GM21737 (cell line): ENCODE data around the gene RALGPS2.
"Not testable (repeated sequence)": the region's sequence is repeated elsewhere in the genome, so short reads cannot be mapped to it uniquely, and the experiment has no call there.

Source experiments
- ATAC-seq: cut with Tn5 transposase; IDR thresholded peaks from one replicate; pipeline ENCODE4 v1.9.1; 2021; ENCODE audit warnings: mild to moderate bottlenecking, moderate library complexity; ENCODE audit not compliant: unreplicated experiment

Gene RALGPS2

DNA sequence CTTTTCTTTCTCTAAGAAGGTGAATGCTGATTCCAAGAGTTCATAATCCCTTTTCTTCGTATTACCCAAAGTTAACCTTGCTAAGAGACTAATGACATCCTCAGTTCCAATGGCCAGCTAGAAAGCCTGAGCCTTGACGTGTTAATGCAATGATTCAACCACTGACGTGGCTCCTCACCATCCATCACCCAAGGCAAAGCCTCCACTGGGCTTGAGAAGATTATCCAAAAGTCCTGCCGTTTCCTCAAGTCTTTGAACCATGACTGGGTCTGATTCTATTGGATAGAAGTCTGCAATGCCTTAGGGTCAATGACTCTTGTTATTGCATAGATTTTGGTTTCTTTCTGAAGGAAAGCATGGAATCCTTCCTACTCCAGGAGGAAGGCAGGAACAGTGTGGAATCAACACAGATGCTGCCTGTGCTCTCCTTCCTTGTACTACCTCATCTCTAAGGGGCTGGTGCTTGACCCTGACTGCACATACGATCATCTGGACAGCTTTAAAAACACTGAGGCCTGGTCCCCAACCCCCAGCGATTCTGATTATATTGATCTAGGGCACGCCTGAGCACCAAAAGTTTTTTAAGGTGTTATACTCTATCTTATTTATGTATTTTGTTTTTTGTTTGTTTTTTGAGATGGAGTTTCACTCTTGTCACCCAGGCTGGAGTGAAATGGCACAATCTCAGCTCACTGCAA, 215.2 kb downstream of the RALGPS2 start:
- ATAC-seq: no peak

DNA sequence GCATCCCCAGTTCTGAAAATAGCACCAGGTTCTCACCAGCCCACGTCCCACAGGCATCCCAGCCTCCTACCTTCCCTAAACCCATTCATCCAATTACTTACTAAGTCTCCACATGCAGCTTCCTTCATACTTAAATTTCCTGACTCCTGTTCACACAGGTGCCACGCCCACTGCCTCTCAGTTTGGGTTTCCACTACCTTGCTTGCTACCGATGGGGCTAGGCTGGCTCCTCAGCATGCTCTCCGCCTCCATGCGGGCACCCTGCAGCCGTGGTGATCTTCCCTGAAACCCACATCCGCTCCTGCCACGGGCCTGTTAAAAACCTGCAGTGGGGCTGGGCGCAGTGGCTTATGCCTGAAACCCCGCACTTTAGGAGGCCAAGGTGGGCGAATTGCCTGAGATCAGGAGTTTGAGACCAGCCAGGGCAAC, 216.2 kb downstream of the RALGPS2 start:
- ATAC-seq: no peak

DNA sequence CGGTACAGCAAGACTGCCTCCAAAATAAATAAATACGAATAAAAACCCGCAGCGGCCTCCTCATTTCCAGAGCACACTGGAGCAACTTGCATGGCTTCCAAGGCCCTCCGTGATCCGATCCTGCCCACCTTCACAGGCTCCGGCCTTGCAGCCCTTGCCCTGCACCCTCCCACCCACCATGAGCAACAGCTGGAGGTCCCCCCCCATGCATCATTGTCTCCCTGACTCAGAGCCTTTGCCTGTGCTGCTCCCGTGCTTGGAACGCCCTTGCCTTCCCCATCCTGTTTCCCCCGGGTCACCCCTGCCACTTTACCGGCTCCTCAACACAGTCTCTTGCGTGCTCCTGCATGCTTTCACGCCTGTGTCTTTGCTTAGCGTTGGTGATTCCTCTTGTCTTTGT, 216.8 kb downstream of the RALGPS2 start:
- ATAC-seq: no peak

DNA sequence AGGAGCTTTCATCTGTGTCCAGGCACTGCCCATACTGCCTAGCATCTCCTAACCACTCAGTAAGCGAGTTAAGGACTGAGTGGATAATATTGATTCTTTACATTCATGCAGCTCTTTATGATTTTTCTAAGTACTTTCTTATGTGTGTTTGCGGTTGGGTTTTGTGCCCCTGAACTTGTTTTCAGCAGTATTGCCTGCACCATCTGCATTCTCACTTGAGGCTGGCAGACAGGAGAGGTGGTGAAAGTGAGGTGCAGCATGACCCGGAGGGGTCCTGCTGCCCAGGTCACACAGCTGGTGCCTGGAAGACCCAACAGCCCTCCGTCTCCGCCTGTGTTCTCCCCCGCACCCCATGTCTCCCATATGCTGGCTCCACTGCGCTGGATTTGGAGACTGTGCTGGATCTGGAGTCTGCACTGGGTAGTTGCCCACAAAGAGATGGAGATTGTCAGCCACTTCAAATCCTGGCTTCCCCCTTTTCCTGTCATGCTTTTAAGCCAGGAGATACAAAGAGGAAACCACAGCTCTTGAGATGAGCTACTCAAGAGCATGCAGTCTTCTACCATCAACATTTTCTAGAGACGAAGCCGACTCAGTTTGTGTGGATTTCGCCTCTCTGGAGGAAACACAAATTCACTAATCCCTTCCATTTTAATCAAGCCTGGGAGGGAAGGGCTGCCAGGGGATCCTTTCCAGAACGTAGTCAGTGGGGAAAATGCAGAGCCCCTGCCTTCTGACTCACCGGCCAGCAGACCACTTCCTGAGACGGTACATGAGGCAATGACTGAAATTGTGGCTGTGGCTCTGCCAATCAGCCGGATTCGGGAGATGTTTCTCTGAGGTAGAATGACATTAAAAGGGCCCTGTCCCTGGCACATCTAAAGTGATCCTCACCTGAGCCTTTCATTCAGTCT, 217.5 kb downstream of the RALGPS2 start:
- no peak for ATAC-seq

DNA sequence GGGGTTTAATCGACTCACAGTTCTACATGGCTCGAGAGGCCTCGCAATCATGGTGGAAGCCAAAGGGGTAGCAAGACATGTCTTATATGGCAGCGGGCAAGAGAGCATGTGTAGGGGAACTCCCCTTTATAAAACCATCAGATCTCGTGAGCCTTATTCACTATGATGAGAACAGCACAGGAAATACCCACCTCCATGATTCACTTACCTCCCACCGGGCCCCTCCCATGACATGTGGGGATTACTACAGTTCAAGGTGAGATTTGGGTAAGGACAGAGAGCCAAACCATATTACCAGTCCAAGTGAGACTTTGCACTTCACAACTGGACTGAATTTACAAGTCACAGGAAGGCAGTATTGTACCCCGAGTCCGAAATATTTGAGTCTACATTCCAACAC, 219.7 kb downstream of the RALGPS2 start:
- ATAC-seq: no peak

DNA sequence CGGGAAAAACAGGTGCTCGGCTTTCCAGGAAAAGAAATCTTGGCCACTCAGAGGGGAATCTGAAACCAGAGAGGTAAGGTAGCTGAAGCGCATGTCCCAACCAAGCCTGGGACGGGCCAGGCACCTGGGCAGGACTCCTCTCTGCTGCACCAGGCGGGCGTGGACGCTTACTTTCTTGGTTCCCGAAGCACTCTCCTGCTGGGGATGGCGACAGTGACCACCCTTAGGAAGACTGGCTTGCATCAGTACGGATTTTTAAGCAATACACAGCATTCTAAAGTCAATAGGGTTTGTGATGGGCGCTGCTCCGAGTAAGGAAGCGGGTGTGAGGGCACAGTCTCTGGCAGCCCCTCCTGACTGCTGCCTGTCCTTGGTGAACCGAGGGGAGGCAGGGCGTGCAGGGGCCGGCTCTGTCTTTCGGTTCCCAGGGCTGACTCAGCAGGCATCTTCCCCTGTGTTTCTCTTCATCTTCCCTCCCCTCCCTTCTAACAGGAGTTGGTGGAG, 220.8 kb downstream of the RALGPS2 start:
- ATAC-seq: no peak

DNA sequence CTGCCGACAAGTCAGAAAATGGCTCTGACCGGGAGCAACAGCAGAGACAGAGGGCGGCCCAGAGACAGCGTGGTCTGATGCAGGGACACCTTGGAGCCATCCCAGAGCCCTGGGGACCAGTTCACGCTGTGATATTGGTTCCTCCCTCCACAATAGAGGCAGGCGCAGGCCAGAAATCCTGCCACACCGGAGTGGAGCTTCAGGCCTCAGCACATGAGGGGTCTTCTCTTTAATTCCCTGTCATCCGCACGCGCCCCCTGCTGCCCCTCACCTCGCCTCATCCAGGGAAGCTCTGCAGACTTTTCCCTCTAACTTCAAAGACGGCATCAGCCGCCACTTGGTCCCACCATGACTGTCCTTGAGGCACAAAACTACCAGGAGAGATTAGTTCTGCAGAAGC, 221.4 kb downstream of the RALGPS2 start:
- ATAC-seq: no peak

DNA sequence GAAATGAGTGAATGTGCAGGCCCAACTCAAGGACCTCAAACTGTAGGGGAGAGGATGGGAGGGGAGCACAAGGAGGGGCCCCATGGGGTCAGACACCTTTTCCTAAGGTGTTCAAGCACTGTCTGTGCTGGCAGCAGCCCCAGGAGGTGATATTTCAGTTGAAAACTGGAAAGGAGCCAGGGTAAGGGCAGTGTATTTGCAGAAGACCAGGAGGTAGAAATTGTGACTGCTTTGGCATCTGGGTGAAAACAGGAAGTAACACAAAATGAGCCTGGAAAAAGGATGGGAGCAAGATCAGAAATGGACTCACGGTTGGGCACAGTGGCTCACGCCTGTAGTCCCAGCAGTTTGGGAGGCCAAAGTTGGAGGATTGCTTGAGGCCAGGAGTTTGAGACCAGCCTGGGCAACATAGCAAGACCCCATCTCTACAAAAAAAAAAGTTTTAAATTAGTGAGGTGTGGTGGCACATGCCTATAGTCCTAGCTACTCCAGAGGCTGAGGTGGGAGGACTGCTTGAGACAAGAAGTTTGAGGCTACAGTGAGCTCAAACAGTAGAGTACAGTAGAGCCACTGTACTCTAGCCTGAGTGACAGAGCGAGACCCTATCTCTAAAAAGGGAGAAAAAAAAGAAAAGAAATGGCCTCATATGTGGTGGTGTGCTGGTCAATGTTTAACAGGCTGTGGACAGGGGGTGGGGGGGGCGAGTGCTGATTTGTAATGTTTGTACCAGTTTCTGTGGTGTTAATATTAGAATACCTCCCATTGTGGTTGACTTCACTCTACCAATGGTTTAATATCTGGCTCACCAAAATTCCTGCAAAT, 222.0 kb downstream of the RALGPS2 start:
- no peak for ATAC-seq

DNA sequence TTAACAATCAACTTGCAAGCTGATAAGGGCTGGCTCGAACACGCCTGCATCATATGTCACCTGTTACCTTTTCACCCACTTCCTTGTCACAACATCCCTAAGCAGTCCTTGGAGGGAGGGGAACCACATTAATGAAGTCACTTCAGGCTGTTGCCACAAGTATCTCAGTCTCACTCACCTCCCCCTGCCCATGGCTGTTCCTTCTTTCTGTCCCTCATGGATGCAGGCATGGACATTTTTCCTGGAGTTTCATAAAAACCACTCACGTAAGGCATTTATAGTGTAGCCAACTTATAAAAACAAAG, 222.6 kb downstream of the RALGPS2 start:
- no peak for ATAC-seq

DNA sequence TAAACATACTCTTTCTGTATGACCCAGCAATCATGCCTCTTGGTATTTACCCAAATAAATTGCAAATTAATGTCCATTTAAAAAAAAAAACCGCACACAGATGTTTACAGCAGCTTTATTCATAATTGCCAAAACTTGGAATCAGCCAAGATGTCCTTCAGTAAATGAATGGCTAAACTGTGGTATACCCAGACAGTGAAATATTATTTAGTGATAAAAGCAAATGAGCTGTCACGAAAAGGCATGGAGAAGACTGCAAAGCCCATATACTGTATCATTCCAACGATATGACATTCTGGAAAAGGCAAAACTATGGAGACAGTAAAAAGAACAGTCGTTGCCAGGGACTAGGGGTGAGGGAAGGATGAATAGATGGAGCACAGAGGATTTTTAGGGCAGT, 223.6 kb downstream of the RALGPS2 start:
- no peak for ATAC-seq

DNA sequence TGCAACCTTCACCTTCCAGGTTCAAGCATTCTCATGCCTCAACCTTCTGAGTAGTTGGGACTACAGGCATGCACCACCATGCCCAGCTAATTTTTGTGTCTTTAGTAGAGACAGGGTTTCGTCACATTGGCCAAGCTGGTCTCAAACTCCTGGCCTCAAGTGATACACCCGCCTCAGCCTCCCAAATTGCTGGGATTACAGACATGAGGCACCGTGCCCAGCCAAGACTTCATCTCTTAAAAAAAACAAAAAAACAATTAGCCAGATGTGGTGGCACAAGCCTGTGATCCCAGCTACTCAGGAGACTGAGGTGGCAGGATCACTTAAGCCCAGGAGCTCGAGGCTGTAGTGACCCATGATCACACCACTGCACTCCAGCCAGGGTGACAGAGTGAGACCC, 224.8 kb downstream of the RALGPS2 start:
- not testable (repeated sequence) for ATAC-seq

DNA sequence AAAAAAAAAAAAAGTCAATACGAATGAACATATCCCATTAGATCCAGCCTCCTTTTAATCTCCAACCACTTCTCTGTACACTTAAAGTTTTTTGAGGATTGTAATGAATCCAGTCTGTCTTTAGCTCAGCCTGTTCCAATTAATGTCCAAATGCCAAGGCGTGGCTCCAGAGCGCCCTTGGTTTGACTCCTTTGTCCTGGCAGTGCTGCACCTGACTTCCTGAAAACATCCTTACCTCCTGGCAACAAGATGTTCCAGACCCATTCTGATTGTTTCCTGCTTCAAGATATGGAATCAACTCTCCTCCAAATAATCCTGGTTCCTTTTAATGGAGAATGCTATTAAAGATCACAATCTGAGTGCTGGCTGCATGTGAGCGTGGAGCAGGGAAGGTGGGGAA, 226.6 kb downstream of the RALGPS2 start:
- no peak for ATAC-seq

DNA sequence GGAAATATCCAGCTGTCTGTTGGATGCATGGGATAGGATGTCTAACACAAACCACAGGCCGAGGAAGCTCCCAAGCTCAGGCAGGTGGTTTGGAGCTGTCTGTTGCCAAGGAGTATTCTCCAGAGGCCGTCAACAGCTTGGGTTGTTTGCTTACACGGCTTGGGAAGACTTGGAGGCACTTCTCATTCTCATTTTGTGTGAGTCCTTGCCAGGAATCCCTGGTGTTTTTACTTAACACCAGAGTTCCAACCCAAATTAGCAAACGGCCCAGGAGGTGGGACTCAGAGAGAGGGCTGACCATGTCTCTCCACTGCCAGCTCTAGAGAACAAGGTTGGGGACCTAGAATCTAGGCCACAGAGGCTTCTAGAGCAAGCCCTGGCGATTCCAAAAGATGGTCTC, 228.0 kb downstream of the RALGPS2 start:
- no peak for ATAC-seq

DNA sequence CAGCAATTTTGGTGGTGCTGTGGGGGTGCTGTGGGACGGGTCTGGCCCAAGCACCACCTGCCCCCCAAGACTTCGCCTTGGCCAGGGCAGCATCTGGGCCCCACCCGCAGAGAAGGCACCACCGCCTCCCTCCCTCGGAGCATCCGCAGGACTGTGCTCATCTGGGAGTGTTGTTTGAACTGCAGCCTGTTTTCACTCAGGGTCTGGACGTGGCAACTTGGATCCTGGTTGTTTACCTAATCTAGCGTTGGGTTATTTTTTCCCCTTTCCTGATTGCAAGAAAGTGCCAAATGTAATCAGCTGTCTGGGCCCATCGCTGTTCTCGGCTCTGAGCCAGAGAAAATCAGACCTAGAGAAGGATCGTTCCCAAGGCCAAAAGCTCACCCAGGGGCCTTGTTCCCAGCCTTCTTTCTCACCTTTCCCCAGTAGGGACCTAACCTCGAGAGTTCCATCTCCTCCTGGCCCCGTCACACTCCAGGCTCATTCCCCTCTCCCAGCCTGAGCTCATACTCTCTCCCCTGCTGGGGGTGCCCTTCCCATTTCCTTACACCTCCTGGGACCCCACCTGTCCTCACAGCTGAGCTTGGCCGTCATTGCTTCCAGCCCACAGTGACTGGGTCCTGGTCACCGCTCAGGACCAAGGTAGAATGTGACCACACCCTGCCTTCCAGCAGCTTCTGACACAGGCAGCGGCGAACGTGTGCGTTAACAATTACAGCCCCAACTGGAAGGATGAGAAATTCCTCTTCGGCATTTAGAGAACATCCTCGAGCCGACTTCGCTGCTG, 228.7 kb downstream of the RALGPS2 start:
- no peak for ATAC-seq

DNA sequence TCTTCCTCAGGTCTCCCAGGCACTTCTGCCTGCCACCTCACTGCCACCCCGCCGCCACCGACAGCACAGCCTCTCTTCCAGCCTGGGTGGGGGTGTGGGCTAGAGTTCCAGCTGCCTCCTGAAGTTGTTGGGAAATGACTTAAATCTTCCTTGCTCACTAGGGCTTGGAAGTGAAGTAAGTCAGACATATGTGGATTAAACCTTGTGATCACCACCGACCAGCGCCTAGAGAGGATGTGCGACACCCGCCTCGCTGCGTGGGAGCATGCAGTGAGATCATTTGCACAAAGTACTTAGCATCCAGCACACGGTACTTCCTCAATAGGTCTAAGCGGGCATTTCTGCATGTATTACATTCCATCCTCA, 229.3 kb downstream of the RALGPS2 start:
- ATAC-seq: no peak

DNA sequence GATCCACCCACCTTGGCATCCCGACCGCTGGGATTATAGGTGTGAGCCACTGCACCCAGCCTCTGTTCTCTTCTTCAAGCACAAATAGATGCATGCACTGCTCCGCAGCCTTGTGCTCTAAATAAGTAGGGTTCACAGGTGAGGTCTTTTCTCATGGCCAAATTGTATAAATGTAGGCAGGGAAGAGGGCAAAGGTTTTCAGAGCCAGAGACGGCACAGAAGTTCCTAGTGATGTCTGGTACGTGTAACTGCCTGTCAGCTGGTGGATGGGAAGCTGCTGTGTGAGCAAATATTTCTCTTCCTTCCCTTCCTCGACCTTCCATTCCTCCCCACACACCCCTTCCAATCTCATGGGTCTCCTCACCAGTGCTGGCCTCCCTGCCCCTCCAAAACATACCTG, 229.9 kb downstream of the RALGPS2 start:
- no peak for ATAC-seq

DNA sequence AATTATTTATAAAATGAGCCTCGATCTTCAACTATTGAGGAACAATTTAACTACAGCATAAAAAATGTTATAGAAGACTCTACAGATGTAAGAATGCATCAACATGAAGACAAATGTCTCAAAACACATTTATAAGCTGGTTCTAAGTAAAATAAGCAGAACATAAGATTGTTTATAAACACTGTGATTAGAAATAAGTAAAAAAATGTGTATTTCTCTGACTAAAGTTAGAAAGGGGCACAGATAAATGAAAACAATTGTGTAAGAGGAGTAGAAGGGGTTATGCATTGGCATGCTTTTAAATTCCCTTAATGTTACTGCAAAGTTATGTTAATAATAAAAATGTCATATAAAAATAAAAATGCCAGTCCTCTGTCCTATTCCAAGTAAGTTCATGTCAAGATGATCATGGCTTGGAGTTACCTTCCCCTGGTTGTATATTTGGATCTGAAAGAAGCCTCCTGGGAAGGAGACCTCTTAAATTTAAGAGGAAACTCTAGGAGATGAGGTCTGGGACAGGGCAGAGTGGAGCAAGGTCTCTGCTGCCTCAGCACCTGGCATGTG, 230.4 kb downstream of the RALGPS2 start:
- ATAC-seq: no peak

DNA sequence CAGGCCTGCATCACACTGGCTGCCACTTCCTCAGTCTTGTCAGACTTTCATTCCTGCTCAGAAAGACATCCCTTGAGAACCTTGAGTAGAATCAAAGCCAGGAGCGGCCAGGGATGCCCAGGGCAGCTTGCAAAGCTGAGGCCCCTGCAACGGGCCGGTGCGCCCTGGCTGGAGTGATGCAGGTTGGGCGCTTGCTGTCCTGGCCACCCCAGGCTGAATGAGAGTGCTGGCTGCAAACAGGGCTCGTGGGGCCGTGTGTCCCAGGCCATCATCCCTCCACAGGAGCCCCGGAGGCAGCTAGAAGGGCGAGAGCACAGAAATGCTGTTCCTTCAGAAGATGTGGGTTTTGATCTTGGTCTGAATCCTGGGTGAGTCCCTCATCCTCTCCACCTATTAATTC, 233.4 kb downstream of the RALGPS2 start:
- no peak for ATAC-seq

DNA sequence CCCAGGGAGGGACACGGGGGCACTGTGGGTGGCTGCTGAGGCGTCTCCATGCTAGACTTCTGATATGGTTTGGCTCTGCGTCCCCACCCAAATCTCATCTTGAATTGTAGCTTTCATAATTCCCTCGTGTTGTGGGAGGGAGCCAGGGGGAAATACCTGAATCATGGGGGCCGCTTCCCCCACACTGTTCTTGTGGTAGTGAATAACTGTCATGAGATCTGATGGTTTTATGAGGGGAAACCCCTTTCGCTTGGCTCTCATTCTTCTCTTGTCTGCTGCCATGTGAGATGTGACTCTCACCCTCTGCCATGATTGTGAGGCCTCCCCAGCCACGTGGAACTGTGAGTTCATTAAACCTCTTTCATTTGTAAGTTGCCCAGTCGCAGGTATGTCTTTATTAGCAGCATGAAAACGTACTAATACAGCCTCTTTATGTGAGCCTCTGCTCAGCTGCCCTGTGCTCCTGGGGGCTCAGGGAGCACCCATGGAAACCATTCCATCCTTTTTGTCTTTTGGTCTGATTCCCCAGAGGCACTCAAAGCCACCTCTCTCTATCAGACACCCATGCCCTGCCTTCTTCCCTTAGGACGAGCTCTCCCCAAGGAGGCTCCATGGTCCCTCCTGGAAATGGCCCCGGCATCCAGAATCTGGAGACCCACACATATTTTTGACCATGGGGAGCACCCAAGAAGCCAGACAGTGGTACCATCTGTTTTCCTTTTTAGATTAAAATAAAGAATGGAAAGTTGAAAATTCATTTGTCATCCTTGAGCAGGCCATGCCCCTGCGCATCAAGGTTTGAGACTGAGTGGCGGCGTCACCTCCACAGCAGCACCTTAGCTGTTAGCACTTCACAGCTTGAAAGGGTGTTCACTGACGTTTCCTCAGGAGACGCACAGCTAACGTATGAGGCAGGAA, 234.8 kb downstream of the RALGPS2 start:
- no peak for ATAC-seq
